Mucosa of rectum (tissue), 2 donors: ENCODE measurements around the gene YDJC.
"Not testable (repeated sequence)": the region's sequence is repeated elsewhere in the genome, so short reads cannot be mapped to it uniquely, and the experiment has no call there.

Experiments used
- H3K27ac ChIP-seq, 2 donors: one replicate each; pipeline ENCODE4 v1.7.0; 2013; ENCODE audit warnings: inconsistent platforms in 2 of 2, low read depth in 2 of 2, low read length in 2 of 2
- H3K27me3 ChIP-seq, 2 donors: one replicate each; pipeline ENCODE4 v1.7.0; 2013; ENCODE audit warnings: low read length in 2 of 2; ENCODE audit not compliant: control insufficient read depth in 2 of 2, insufficient read depth in 2 of 2
- H3K36me3 ChIP-seq, 2 donors: one replicate each; pipeline ENCODE4 v1.7.0; 2013; ENCODE audit warnings: low read length in 2 of 2; ENCODE audit not compliant: control insufficient read depth in 2 of 2, insufficient read depth in 2 of 2
- H3K4me1 ChIP-seq, 2 donors: one replicate each; pipeline ENCODE4 v1.7.0; 2013; ENCODE audit warnings: low read length in 2 of 2, mild to moderate bottlenecking in 1 of 2; ENCODE audit not compliant: control insufficient read depth in 2 of 2, insufficient read depth in 2 of 2
- H3K4me3 ChIP-seq, 2 donors: one replicate each; pipeline ENCODE4 v1.7.0; 2013; ENCODE audit warnings: low read length in 2 of 2
- H3K9ac ChIP-seq, 2 donors: one replicate each; pipeline ENCODE4 v1.7.0; 2013; ENCODE audit warnings: low read length in 2 of 2, low read depth in 1 of 2, mild to moderate bottlenecking in 1 of 2
- H3K9me3 ChIP-seq, 2 donors: one replicate each; pipeline ENCODE4 v1.7.0; 2013; ENCODE audit warnings: low read length in 2 of 2; ENCODE audit not compliant: control insufficient read depth in 2 of 2
- donor health status: healthy.
- donor health status: Normal muscosa, but diverticular disease.

YDJC gene

GRCh38 chr22:21606775-21607174, 23.0 kb downstream of the YDJC start:
- H3K36me3 ChIP-seq = peaks cover 9 to 17% of the 10 kb centered on the region in 2 donors
- no peak overlapping the region for H3K9ac ChIP-seq
- peak overlapping the region in 1 of 2 donors; percentile 34 for H3K27ac ChIP-seq
- H3K4me1 ChIP-seq = peaks cover 0 to 11% of the 10 kb centered on the region in 2 donors
- no peak overlapping the region for H3K4me3 ChIP-seq
- H3K27me3 ChIP-seq = no peaks in the 10 kb centered on the region
- no peaks in the 10 kb centered on the region for H3K9me3 ChIP-seq

GRCh38 chr22:21605887-21606564, 23.8 kb downstream of the YDJC start:
- H3K36me3 ChIP-seq = peaks cover 4 to 9% of the 10 kb centered on the region in 2 donors
- no peaks in the 10 kb centered on the region for H3K27me3 ChIP-seq
- peak overlapping the region in 1 of 2 donors; percentile 34 for H3K27ac ChIP-seq
- H3K4me1 ChIP-seq = peaks cover 0 to 11% of the 10 kb centered on the region in 2 donors
- H3K4me3 ChIP-seq = peak overlapping the region in 1 of 2 donors; percentile 53
- no peaks in the 10 kb centered on the region for H3K9me3 ChIP-seq
- no peak overlapping the region for H3K9ac ChIP-seq

DNA sequence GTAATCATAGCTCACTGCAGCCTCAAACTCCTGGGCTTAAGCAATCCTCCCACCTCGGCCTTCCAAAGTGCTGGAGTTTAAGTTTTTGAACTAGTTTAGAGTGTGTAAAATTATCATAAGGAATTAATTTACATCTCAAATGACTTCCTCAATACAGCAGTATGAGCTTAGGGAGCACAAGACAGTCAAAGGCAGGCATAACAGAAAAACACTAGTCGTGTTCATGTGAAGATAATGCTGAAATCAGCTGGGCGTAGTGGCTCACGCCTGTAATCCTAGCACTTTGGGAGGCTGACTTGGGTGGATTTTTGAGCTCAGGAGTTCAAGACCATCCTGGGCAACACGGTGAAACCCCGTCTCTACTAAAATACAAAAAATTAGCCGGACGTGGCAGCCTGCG, 25.8 kb downstream of the YDJC start:
- Histone ChIP-seq H3K4me3 (no peak overlapping the region), H3K36me3 (peaks cover 0 to 10% of the 10 kb centered on the region in 2 donors), H3K27me3 (no peaks in the 10 kb centered on the region), H3K27ac (no peak overlapping the region), H3K4me1 (peaks cover 0 to 11% of the 10 kb centered on the region in 2 donors), H3K9me3 (no peaks in the 10 kb centered on the region), H3K9ac (no peak overlapping the region)

- H3K9me3 ChIP-seq = no peaks in the 10 kb centered on the region
- H3K9ac ChIP-seq = no peak overlapping the region
- H3K27me3 ChIP-seq = no peaks in the 10 kb centered on the region
- peaks cover 0 to 11% of the 10 kb centered on the region in 2 donors for H3K4me1 ChIP-seq
- no peak overlapping the region for H3K4me3 ChIP-seq
- no peak overlapping the region for H3K27ac ChIP-seq
- H3K36me3 ChIP-seq = peaks cover 0 to 10% of the 10 kb centered on the region in 2 donors
Measured at GRCh38 chr22:21602579-21602978, 27.2 kb downstream of the YDJC start.

GRCh38 chr22:21599053-21599893, 30.5 kb downstream of the YDJC start:
- Histone ChIP-seq H3K9ac (no peak overlapping the region), H3K4me3 (no peak overlapping the region), H3K4me1 (no peaks in the 10 kb centered on the region), H3K27ac (no peak overlapping the region), H3K27me3 (no peaks in the 10 kb centered on the region), H3K36me3 (peaks cover 11 to 29% of the 10 kb centered on the region in 2 donors), H3K9me3 (no peaks in the 10 kb centered on the region)

DNA sequence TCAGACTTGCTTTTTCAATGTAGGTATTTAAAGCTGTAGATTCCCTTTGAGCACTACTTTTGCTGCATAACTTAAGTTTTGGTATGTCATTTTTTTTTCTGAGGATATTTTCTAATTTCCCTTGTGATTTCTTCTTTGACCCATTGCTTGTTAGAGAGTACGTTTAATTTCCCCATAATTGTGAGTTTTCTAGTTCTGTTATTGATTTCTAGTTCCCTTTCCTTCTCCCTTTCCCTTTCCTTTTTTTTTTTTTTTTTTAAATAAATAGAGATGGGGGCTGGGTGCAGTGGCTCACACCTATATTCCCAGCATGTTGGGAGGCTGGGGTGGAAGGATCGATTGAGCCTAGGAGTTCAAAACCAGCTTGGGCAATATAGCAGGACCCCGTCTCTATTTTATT, 31.5 kb downstream of the YDJC start:
- Histone ChIP-seq H3K27ac (no peak overlapping the region), H3K27me3 (no peaks in the 10 kb centered on the region), H3K36me3 (peaks cover 20 to 39% of the 10 kb centered on the region in 2 donors), H3K4me3 (no peak overlapping the region), H3K9ac (no peak overlapping the region), H3K4me1 (no peaks in the 10 kb centered on the region), H3K9me3 (no peaks in the 10 kb centered on the region)

- H3K27ac ChIP-seq, H3K4me3 ChIP-seq, H3K9me3 ChIP-seq, H3K4me1 ChIP-seq, H3K27me3 ChIP-seq, H3K9ac ChIP-seq: not testable (repeated sequence)
- peaks cover 23 to 41% of the 10 kb centered on the region in 2 donors for H3K36me3 ChIP-seq
Measured at GRCh38 chr22:21596356-21597135, 33.3 kb downstream of the YDJC start.

- Histone ChIP-seq H3K27ac (no peak overlapping the region), H3K9ac (no peak overlapping the region), H3K4me1 (peaks cover 0 to 2% of the 10 kb centered on the region in 2 donors), H3K27me3 (no peaks in the 10 kb centered on the region), H3K36me3 (peaks cover 27 to 41% of the 10 kb centered on the region in 2 donors), H3K9me3 (no peaks in the 10 kb centered on the region), H3K4me3 (no peak overlapping the region)
Measured at GRCh38 chr22:21594865-21595452, 34.9 kb downstream of the YDJC start.

- Histone ChIP-seq H3K4me1 (peaks cover 0 to 2% of the 10 kb centered on the region in 2 donors), H3K27ac (no peak overlapping the region), H3K9ac (no peak overlapping the region), H3K4me3 (no peak overlapping the region), H3K36me3 (peaks cover 27 to 41% of the 10 kb centered on the region in 2 donors), H3K27me3 (no peaks in the 10 kb centered on the region), H3K9me3 (no peaks in the 10 kb centered on the region)
Measured at GRCh38 chr22:21593406-21594232, 36.2 kb downstream of the YDJC start.
